NCI-H1105 (cell line): ENCODE measurements around the gene MICAL2.
A peak's percentile ranks its signal among the peaks of the same experiment; 100 is the strongest.

Experiments used
- DNase-seq: peaks from one replicate; lab custom pipeline; 2025; lab: John Stamatoyannopoulos, UW

Gene MICAL2

GRCh38 chr11:12189543-12190235, 79.3 kb downstream of the MICAL2 start:
- peak; percentile 87 for DNase-seq

DNA sequence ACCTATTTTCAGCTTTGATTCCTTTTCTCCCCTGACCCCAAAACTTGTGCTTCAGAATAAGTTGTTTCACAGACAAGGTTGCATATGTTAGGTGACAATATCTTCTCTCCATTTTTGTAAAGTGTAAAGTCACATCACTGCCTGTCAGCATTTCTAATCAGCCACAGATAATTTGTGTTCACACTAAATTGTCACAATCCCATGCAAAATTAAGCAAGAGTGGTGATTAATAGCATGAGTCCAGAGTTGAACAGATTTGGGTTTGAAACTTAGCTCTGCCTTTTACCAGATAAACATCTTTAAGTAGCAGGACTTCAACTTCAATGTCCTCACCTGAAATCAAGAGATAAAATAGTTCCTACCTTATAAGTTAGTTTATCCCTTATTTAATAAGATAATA, 80.1 kb downstream of the MICAL2 start:
- no peak for DNase-seq

DNA sequence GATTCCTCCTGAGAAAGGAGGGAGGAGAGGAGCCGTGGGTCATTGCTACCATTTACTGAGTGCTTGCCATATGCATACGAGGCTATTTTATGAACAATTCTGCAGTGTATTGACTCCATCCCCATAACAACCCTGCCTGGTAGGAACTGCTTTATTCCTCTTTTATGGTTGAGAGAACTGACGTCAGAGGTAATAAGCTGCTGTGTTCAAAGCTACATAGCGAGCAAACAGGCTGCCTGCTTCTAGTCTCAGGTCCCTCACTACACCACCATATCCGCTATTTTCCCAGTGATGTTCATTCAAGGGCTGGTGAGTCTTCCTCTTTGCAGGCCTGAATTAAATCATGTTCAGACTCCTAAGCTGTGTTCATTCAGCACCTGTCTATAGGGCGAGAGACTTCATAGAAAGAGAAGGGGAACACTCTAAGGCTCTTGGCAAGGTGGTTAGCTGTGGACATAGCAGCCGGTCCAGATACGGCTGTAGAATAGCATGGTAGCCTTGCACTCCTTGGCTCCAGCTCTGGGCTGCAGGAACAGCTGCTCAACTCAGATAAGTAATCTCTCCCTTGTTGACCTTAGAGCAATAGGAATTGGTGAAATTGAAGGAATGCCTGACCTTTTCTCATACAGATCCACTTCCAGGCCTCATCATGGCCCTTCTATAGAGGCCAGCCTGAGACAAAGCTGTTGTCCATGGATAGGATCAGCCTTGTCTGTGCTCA, 82.6 kb downstream of the MICAL2 start:
- no peak for DNase-seq

DNA sequence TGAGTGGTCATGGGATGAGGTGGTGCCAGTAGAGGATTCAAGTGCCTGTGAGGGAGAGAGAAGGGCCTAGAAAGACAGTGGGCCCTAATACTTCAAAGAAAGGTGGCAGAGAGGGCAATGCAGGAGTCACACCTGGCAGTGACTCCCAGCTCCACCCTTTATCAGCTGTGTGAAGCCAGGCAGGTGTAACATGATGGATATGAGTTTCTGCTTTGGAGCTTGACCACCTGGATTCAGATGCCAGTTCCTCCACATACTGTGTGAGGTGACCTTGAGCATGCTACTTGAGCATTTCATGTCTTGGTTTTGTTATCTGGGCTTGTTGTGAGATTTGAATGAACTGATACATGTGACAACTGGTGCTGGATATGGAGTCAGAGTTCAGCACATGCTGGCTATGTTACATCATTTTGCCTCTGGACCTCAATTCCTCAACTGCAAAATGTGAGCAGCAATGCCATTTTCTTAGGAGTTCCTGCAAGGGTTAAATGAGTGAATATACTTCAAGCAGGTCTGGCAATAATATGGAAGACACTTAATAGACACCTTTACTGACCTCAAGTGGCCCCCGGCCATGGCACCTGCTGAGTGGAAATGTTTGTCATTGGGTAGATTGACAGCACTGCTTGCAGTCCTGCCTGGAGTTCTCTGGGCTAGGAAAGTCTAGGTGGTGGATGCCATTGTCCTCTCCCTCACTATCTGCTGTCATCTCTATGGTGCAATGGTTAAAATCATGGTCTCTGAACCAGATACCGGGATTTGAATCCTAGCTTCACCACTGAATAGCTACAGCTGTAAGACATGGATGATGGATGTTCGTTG, 83.3 kb downstream of the MICAL2 start:
- DNase-seq = no peak

- DNase-seq = no peak
Observed at GRCh38 chr11:12195768-12196167, 85.4 kb downstream of the MICAL2 start.

GRCh38 chr11:12196308-12196707, 85.9 kb downstream of the MICAL2 start:
- no peak for DNase-seq

DNA sequence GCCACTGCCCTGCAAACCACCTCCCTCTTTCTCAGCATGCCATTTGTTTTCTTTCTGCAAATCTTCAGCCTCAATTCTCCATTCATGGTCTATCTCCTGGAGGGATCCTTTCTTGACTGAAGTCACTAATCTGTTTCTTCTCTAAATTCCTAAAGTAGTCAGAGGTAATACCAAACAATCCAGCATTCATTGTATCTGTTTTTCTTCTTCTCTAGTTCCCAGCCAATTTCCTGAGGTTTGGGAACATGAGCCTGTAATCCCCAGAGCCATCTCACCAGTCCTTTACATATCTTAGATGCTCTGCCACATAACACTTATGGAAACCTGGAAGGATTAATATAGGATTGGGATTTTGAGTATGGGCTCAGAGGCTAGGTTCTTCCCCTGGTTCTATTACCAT, 86.5 kb downstream of the MICAL2 start:
- DNase-seq = no peak

- no peak for DNase-seq
Observed at GRCh38 chr11:12198251-12199222, 88.1 kb downstream of the MICAL2 start.

- no peak for DNase-seq
Observed at GRCh38 chr11:12199231-12199948, 89.0 kb downstream of the MICAL2 start.

- peak; percentile 91 for DNase-seq
Observed at GRCh38 chr11:12200279-12200990, 90.0 kb downstream of the MICAL2 start.

DNA sequence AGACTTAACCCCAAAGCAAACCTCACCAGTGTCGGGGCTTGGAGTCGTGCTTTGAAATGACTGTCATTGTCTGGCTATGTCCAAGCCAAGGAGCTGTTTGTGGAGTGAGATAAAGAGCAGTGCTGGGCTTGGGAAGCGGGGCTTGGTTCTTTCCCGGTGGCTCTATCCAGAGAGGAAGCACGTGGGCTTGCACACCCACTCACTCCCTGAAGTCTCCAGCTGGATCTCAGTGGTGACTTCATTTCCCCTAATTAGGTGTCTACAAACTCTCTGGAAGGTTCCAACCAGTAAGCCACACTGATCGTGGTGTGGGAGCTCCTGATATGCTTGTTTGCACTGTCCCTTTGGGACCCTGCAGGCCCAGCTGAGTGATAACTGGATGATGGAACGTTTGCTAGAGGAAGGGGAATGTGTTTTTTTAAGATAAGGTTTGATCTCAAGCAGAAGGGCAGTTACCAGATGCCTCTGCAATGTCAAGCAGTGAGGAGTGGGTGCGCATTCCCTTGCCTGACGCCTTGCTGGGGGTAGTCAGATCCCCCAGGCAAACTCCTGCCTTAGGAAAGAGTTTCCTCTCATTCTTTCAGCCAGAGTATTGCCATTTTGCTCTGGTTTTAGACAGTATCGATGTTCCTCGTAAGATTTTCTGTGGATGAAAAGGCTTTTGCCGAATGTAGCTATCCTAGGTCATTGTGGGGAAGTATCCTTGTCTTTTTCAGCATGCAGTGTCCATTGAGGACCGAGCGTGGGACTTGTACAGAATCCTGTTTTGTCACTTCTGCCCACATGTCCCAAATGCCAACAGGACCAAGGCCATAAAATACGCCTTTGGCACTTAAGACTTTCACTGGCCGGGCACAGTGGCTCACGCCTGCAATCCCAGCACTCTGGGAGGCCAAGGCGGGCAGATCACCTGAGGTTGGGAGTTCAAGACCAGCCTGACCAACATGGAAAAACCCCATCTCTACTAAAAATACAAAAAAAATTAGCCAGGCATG, 90.9 kb downstream of the MICAL2 start:
- no peak for DNase-seq

DNA sequence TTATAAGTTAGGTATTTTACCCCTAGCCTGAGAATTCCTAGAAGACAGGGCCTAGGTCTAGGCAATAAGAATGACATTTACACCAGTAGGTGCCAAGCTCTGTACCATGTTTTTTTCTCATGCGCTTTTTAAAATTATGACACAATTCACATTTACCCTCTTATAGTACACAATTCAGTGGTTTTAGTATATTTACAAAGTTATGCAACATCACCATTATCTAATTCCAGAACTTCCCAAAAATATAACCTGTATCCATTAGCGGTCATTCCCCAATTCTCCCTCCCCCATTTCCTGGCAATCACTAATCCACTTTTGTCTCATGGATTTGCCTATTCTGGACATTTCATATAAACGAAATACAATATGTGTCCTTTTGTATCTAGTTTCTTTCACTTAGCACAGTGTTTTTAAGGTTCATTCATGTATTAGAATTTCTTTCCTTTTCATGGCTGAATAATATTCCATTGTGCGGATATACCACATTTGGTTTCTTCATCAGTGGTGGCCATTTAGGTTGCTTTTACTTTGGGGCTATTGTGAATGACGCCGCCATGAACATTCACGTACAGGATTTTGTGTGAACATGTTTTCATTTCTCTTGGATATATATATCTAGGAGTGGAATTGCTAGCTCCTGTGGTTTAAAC, 92.4 kb downstream of the MICAL2 start:
- no peak for DNase-seq

GRCh38 chr11:12204506-12204905, 94.1 kb downstream of the MICAL2 start:
- no peak for DNase-seq

GRCh38 chr11:12205330-12205729, 94.9 kb downstream of the MICAL2 start:
- no peak for DNase-seq

GRCh38 chr11:12206529-12206928, 96.1 kb downstream of the MICAL2 start:
- no peak for DNase-seq

DNA sequence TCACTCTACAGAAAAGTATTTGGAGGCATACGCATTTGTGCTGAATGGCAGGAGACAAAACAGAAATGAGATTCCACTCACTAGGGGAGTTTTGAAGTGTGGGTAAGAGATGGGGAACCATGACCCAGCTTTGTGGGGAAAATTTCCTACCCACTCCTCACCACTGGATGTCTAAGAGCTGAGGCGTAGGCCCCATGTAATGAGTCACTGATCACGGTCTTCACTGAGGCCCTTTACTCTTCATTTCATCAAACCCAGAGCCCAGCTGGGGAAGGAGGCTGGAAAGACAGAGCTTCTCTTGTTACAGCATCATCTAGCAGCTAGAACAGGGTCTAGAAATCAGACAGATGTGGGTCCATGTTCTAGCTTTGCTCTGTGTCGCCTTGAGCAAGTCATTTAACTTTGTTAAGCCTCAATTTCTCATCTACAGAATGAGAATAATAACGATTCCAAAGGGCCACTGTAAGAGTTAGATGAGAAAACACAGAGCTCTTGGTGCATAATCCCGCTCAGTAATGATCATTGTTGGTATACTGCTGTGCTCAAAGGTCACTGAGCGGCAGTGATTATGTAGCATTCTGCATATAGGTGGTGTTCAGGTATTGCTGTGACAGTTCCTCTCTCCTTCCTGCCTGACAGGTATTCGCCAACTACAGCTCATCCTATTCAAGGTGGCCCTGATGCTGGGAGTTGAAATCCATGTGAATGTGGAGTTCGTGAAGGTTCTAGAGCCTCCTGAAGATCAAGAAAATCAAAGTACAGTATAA, 97.2 kb downstream of the MICAL2 start:
- DNase-seq = no peak

DNA sequence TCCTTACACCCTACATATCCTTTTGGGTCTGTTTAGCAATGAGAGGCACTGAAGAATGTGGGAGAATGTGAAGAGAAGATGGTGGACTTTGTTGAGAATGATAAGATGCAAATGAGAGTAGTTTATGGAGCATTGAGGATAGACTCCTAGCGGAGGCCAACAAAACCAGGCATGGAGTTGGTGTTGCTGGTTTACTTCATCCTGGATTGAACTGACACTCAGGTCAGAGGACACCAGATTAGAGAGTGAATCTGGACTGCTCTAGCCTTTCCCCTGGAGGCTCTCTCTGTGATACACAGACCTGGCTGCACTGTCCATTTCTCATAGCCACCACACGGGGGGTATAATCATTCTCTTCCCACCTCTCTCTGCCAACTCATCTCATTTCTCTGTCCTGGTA, 98.7 kb downstream of the MICAL2 start:
- no peak for DNase-seq

DNA sequence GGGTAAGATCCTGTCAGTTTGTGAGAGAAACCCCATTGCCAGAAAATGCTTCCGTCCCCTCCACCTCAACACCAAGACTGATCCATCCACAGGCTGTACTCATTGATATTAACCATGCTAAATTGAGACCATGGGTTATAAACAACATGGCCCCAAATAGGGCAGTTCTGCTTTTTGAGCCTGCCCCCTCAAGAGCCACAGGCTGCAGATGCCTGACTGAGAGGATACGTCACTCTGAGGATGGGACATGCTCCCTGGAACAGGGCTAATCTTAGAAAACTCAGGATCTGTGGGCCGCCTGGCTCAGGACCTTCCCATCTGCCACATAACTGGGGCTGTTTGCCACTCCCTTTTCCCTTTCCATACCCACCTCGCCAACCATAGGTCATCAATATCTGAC, 99.8 kb downstream of the MICAL2 start:
- DNase-seq = no peak
